GM23338 (cell line): ENCODE results near the gene DHPS. TPM values are rescaled to one million over a fixed set of nuclear protein-coding genes. Genes with fewer than 3 reads are reported as not detected.
"Not testable (repeated sequence)": the region's sequence is repeated elsewhere in the genome, so short reads cannot be mapped to it uniquely, and the experiment has no call there.

Experiments
- ATAC-seq: fragments of 200-7000 bp; cut with Tn5 transposase; 3 replicates; pipeline ENCODE4 v1.9.1; 2020
- DNase-seq: peaks from one replicate; pipeline ENCODE4 v3.0.0-alpha.2; 2015; ENCODE audit warnings: low spot score
- H2AFZ ChIP-seq: fragments of 200-600 bp; sonication (generic); 2 replicates; pipeline ENCODE4 v1.8.0; 2016; ENCODE audit warnings: antibody characterized with exemption, mild to moderate bottlenecking, moderate library complexity
- H3F3A ChIP-seq: fragments of 200-600 bp; sonication (generic); replicated peaks from 2 replicates; pipeline ENCODE4 v1.8.0; 2017; ENCODE audit warnings: antibody characterized with exemption, mixed run types, low read depth
- H3K27ac ChIP-seq: fragments of 200-600 bp; sonication (generic); 2 replicates; pipeline ENCODE4 v1.6.1; 2016; ENCODE audit warnings: low read depth
- H3K27me3 ChIP-seq: fragments of 200-600 bp; sonication (generic); 2 replicates; pipeline ENCODE4 v1.8.0; 2016; ENCODE audit warnings: mild to moderate bottlenecking, mixed run types, moderate library complexity; ENCODE audit not compliant: insufficient read depth
- H3K36me3 ChIP-seq: fragments of 200-600 bp; sonication (generic); 2 replicates; pipeline ENCODE4 v1.8.0; 2016; ENCODE audit warnings: mild to moderate bottlenecking; ENCODE audit not compliant: insufficient read depth
- H3K4me1 ChIP-seq: fragments of 200-600 bp; sonication (generic); 2 replicates; pipeline ENCODE4 v1.8.0; 2016; ENCODE audit warnings: mild to moderate bottlenecking, moderate library complexity; ENCODE audit not compliant: insufficient read depth
- H3K4me2 ChIP-seq: fragments of 200-600 bp; sonication (generic); 2 replicates; pipeline ENCODE4 v1.7.1; 2017; ENCODE audit warnings: mixed run types
- H3K4me3 ChIP-seq: fragments of 200-600 bp; sonication (generic); 2 replicates; pipeline ENCODE4 v1.6.1; 2016; ENCODE audit warnings: mixed run types
- H3K79me2 ChIP-seq: fragments of 200-600 bp; sonication (generic); replicated peaks from 2 replicates; pipeline ENCODE4 v1.8.0; 2017; ENCODE audit warnings: mild to moderate bottlenecking; ENCODE audit not compliant: insufficient read depth
- H3K9me2 ChIP-seq: fragments of 200-600 bp; sonication (generic); 2 replicates; pipeline ENCODE4 v1.8.0; 2017; ENCODE audit not compliant: insufficient read depth
- H4K20me1 ChIP-seq: fragments of 200-600 bp; sonication (generic); replicated peaks from 2 replicates; pipeline ENCODE4 v1.8.0; 2017; ENCODE audit warnings: mild to moderate bottlenecking; ENCODE audit not compliant: insufficient read depth
- H3K27ac Mint-ChIP-seq: 2 replicates; pipeline ENCODE4 v1.8.0; 2020; ENCODE audit warnings: inconsistent platforms, mild to moderate bottlenecking, moderate library complexity, mixed read lengths
- H3K27me3 Mint-ChIP-seq: 3 replicates; pipeline ENCODE4 v1.8.0; 2022; ENCODE audit warnings: low read depth, mild to moderate bottlenecking, moderate library complexity, mixed read lengths, inconsistent platforms; ENCODE audit not compliant: insufficient read depth, poor library complexity
- H3K36me3 Mint-ChIP-seq: 3 replicates; pipeline ENCODE4 v1.8.0; 2021; ENCODE audit warnings: low read depth, mild to moderate bottlenecking, inconsistent platforms, moderate library complexity, mixed read lengths
- H3K4me1 Mint-ChIP-seq: 3 replicates; pipeline ENCODE4 v1.8.0; 2020; ENCODE audit warnings: mild to moderate bottlenecking, inconsistent platforms, mixed read lengths
- H3K4me3 Mint-ChIP-seq: 3 replicates; pipeline ENCODE4 v1.8.0; 2021; ENCODE audit warnings: moderate library complexity, mild to moderate bottlenecking, inconsistent platforms, mixed read lengths
- H3K9me3 Mint-ChIP-seq: 3 replicates; pipeline ENCODE4 v1.8.0; 2020; ENCODE audit warnings: moderate library complexity, mild to moderate bottlenecking, inconsistent platforms, mixed read lengths
- CTCF ChIP-seq, 2 experiments: fragments of 200-600 bp in 1 of 2; sonication (generic) in 1 of 2; conservative IDR thresholded peaks; 2 replicates each; pipeline versions ENCODE4 v1.5.1 to v1.6.1; 2016 to 2017; ENCODE audit warnings: antibody characterized with exemption in 2 of 2, low read depth in 2 of 2, mild to moderate bottlenecking in 2 of 2, moderate library complexity in 1 of 2
- ETS1 ChIP-seq: IDR thresholded peaks from 2 replicates; pipeline ENCODE4 v1.6.1; 2016; ENCODE audit warnings: antibody characterized with exemption
- EZH2 ChIP-seq: fragments of 200-600 bp; sonication (generic); IDR thresholded peaks from one replicate; pipeline ENCODE4 v1.8.0; 2017; ENCODE audit warnings: antibody characterized with exemption, mild to moderate bottlenecking, low read depth; ENCODE audit not compliant: unreplicated experiment
- JUNB ChIP-seq: IDR thresholded peaks from one replicate; pipeline ENCODE4 v1.6.1; 2016; ENCODE audit warnings: antibody characterized with exemption; ENCODE audit not compliant: unreplicated experiment
- NANOG ChIP-seq: IDR thresholded peaks from 2 replicates; pipeline ENCODE4 v1.6.1; 2016; ENCODE audit warnings: antibody characterized with exemption, borderline replicate concordance
- ZNF462 ChIP-seq: fragments of 250-450 bp; sonication (Bioruptor Pico); IDR thresholded peaks from 2 replicates; pipeline ENCODE4 v1.5.0; 2020; ENCODE audit warnings: mild to moderate bottlenecking, moderate library complexity
- polyA plus RNA-seq: library from polyadenylated mRNA; unstranded; fragments of >200 nt; fragmentation: Nextera tagmentation; extraction: Ambion mirVana; gene quantifications from 2 replicates; pipeline ENCODE4 v1.2.1, GENCODE V29; 2016
- total RNA-seq: library from RNA; depleted of rRNA; stranded (reverse); fragments of >200 nt; shearing (Covaris generic); gene quantifications from 2 replicates; pipeline ENCODE4 v1.2.3, GENCODE V29; 2014

DHPS gene
- total and polyA plus RNA-seq, 2 experiments from 2014 or later, result 85.4 to 126 TPM

- no peak for TF ChIP-seq ZNF462 (CRISPR knock-in tag)
Observed at GRCh38 chr19:12715929-12716328, 34.2 kb upstream of the DHPS start (continued).

- H3F3A ChIP-seq, result peaks cover 55% of the 10 kb centered on the region
- no peaks in the 10 kb centered on the region for H3K27me3 ChIP-seq
- no peak overlapping the region for H3K4me2 ChIP-seq
- H3K36me3 Mint-ChIP-seq, result peaks cover 85% of the 10 kb centered on the region
- H3K4me3 ChIP-seq, result no peak overlapping the region
- TF ChIP-seq EZH2, result no peak
- TF ChIP-seq CTCF (conservative IDR thresholded peaks at IDR 0.05; ENCODE audit: low read depth in 2 of 2), result no peak
- no peak for TF ChIP-seq ETS1
- no peak for TF ChIP-seq NANOG
- no peak for TF ChIP-seq JUNB
- no peaks in the 10 kb centered on the region; the same call in 2 of the 3 replicates for H3K4me1 Mint-ChIP-seq
- H3K27ac ChIP-seq, result no peak overlapping the region
- DNase-seq, result no peak
- no peak overlapping the region for H2AFZ ChIP-seq
- peaks cover 44% of the 10 kb centered on the region for H3K79me2 ChIP-seq
- H3K27ac Mint-ChIP-seq, result no peak overlapping the region
- H3K4me1 ChIP-seq, result peaks cover 2% of the 10 kb centered on the region; the same call in 1 of the 2 replicates
- no peak overlapping the region for H3K4me3 Mint-ChIP-seq
- H3K9me2 ChIP-seq, result no peaks in the 10 kb centered on the region
- peaks cover 45% of the 10 kb centered on the region for H4K20me1 ChIP-seq
- no peak for ATAC-seq
- peaks cover 5% of the 10 kb centered on the region for H3K27me3 Mint-ChIP-seq
- peaks cover 49% of the 10 kb centered on the region for H3K36me3 ChIP-seq
- H3K9me3 Mint-ChIP-seq, result peaks cover 4% of the 10 kb centered on the region; the same call in 1 of the 3 replicates
Observed at GRCh38 chr19:12715102-12715501, 33.4 kb upstream of the DHPS start.

- not testable (repeated sequence) for H3K27ac ChIP-seq, H3K27ac Mint-ChIP-seq, H3K4me1 Mint-ChIP-seq, H3K9me3 Mint-ChIP-seq, ATAC-seq, H3K27me3 ChIP-seq, H2AFZ ChIP-seq, H3K4me3 Mint-ChIP-seq, DNase-seq, H3K4me3 ChIP-seq, H3K27me3 Mint-ChIP-seq, H3K9me2 ChIP-seq, H3K4me2 ChIP-seq, H3K4me1 ChIP-seq
- H3K36me3 Mint-ChIP-seq, result peaks cover 86% of the 10 kb centered on the region
- Histone ChIP-seq H3F3A (peaks cover 49% of the 10 kb centered on the region), H3K79me2 (peaks cover 26% of the 10 kb centered on the region), H4K20me1 (peaks cover 44% of the 10 kb centered on the region), H3K36me3 (peaks cover 60% of the 10 kb centered on the region)
Observed at GRCh38 chr19:12713304-12713703, 31.6 kb upstream of the DHPS start.
